Central memory CD4-positive, alpha-beta T cell (primary cell): ENCODE results near the gene PLS1.
"Not testable (repeated sequence)": the region's sequence is repeated elsewhere in the genome, so short reads cannot be mapped to it uniquely, and the experiment has no call there.

Experiments used
- DNase-seq: peaks from one replicate; pipeline ENCODE4 v3.0.0; 2022

PLS1 gene

DNA sequence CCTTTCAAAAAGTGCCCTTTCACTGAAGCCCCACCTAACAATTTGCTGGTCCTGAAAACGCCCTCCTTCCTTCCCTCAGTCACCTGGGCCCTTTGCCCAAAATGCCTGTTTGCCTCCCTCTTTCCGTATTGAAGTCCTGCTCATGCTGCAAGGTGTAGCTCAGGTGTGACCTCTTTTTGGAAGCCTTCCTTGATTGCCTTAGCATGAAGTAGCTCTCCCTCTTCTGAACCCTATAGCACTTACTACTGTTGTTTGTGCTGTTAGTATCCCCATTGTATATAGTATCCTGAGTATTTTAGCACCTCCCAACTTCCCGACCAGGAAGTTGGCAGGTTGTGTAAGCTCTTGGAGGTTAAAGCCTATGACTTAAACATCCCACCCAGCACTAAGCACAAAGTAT, 1.7 kb downstream of the PLS1 start:
- no peak for DNase-seq

DNA sequence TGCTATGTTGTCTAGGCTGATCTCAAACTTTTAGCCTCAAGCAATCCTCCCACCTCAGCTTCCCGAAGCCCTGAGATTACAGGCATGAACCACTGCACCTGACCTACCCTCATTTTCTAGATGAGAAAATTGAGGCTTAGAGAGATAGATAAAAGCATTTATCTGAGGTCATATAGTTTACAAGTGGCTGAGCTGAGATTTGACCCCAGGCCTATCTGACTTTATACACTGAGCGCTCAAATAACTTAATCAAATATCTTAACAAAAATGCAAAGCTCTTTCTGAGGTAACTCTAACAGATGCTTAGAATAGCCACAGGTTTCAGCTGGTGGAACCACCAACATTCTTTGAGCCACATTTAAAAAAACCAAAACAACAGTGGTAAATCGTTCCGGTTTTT, 5.5 kb downstream of the PLS1 start:
- DNase-seq = no peak

GRCh38 chr3:142602619-142603385, 6.6 kb downstream of the PLS1 start:
- DNase-seq = no peak

- DNase-seq = not testable (repeated sequence)
These were observed 7.2 kb downstream of the PLS1 start for GRCh38 chr3:142603386-142603705.

- DNase-seq = no peak
These were observed 8.7 kb downstream of the PLS1 start for GRCh38 chr3:142604940-142605339.

- no peak for DNase-seq
These were observed 12.4 kb downstream of the PLS1 start for GRCh38 chr3:142608631-142609030.

DNA sequence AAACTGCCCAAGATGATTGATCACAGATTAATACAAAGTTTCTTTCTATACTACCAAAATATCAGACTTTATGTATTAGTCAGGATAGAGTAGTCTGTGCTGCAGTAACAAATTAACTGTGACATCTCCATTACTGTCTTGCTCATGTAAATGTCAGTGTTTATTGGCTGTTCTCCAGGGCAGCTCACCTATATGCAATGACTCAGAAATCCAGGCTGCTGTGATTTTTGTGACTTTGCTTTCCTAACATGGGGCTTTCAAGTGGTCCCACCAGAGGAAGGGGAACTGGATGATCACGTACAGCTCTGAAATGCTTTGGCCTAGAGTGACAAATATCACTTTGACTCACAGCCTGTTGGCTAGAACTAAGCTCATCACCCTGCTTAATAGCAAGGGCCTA, 12.9 kb downstream of the PLS1 start:
- DNase-seq = no peak

DNA sequence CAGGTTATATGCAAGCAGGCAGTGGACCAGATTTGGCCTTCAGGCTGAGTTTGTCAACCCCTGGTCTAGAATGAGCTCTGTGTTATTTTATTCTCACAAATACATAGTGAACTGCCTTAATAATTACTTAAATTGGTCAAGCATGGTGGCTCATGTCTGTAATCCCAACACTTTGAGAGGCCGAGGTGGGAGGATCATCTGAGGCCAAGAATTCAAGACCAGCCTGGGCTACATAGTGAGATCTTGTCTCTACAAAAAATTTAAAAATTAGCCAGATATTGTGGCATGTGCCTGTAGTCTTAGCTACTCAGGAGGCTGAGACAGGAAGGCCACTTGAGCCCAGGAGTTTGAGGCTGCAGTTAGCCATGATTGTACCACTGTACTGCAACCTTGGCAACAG, 15.0 kb downstream of the PLS1 start:
- no peak for DNase-seq

DNA sequence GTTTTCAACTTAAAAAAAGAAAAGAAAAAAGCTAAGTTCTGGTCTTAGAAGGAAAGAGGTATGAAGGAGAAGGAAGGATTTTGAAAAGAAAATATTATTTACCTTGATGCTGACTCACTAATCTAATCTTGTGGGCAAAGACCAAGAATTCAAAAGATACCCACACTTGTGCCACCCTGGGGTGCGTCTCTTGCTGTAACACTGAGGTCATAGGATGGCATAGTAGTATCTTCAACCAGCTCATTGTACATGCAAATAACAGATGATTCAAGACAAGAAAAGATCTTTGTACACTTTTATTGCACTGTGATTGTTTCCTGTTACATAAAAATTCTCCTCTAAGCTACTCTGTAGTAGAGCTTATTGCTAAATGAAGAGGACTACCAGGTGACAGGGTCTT, 17.3 kb downstream of the PLS1 start:
- DNase-seq = no peak

- DNase-seq = no peak
These were observed 17.9 kb downstream of the PLS1 start for GRCh38 chr3:142614059-142614626.

DNA sequence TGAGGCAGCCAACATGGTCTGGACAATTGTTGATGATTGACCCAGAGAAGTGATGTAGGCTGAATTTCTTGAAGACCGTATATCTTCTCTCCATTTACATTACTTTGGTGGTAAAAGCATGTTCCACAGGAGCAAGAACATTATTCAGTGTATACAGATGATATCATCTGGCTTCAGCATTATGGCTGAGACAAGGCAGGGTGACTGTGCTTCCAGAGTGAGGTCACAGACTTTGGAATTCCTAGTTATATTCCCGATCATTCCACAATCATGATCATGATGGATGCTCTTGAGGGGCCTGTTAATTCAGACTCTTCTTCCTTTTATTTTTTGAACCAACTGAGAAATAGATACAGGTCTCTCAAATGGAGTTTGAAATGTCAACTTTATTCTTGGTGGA, 19.0 kb downstream of the PLS1 start:
- DNase-seq = no peak

- no peak for DNase-seq
These were observed 22.8 kb downstream of the PLS1 start for GRCh38 chr3:142618917-142619461.

- DNase-seq = no peak
These were observed 26.2 kb downstream of the PLS1 start for GRCh38 chr3:142622405-142622804.

- DNase-seq = no peak
These were observed 27.0 kb downstream of the PLS1 start for GRCh38 chr3:142623194-142623593.

GRCh38 chr3:142624341-142625152, 28.4 kb downstream of the PLS1 start:
- DNase-seq = no peak

DNA sequence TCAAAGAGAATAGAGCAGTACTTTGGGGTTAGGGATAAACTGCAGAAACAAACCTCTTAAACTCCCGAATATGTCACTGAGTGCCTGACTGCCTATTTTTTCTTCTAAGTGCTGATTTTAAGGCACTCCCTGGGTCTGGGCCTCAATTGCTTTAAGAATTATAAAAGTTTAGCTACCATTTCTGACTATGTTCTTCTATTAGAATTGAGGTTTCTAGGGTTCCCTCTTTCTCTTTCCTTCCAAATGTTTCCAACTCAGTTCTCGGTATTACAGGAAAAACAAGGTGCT, 28.9 kb downstream of the PLS1 start:
- no peak for DNase-seq

DNA sequence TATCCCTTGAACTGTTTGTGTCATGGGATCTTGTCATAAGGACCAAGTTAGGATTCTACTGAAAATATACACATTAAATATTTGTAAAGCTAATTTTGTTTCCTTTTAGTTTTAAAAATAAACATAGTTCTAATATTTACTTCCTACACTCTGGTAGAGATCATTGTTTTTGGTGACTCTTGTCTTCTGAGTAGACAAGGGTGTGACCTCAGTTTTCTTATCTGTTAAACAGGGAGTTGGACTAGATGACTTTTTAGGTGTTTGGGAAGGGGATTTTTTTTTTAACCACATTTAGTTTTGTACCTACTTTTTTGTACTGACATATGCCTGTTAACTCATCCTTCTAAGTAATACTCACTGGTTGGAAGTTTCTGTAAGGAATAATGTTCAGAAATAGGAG, 30.8 kb downstream of the PLS1 start:
- no peak for DNase-seq

- no peak for DNase-seq
These were observed 32.6 kb downstream of the PLS1 start for GRCh38 chr3:142628801-142629200.

DNA sequence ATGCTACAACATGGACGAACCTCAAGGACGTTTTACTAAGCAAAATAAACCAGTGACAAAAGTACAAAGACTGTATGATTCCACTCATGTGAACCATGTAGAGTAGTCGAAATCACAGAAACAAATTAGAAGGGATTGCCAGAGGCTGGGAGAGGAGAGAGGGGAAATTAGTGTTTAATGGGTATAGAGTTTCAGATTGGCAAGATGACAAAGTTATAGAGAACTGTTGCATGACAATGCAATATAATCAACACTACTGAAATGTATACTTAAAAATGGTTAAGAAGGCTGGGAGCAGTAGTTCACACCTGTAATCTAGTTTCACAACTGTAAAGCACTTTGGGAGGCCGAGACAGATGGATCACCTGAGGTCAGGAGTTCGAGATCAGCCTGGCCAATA, 36.9 kb downstream of the PLS1 start:
- DNase-seq = no peak

GRCh38 chr3:142636050-142636449, 39.9 kb downstream of the PLS1 start:
- no peak for DNase-seq

GRCh38 chr3:142636664-142637063, 40.5 kb downstream of the PLS1 start:
- no peak for DNase-seq

DNA sequence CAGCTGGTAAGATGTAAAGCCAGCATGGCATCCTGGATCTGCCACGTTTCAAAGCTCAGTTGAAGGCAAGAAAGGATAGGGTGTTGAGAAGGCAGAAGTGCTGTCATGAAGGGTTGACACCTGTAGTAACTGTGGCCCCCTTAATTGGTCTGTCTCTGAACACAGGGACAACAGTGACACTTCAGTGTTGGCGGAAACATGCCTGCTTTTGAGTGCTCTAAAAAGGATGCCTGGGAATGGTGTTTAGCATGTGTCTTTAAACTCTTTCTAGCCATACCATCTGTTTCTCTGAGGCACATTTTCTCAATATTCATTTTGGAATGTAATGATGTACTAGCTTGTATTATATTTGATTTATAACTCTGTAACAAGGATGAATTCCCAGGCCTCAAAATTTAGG, 42.1 kb downstream of the PLS1 start:
- DNase-seq = no peak

GRCh38 chr3:142641504-142641903, 45.3 kb downstream of the PLS1 start:
- DNase-seq = no peak

- DNase-seq = no peak
These were observed 46.8 kb downstream of the PLS1 start for GRCh38 chr3:142642956-142643355.
